Fibroblast of villous mesenchyme (primary cell): ENCODE data around the gene NCAM1. TPM values are rescaled to one million over a fixed set of nuclear protein-coding genes. Genes with fewer than 3 reads are reported as not detected.
A peak's percentile ranks its signal among the peaks of the same experiment; 100 is the strongest.

Experiments
- DNase-seq: peaks from one replicate; pipeline ENCODE4 v3.0.0-alpha.2; 2010; ENCODE audit warnings: low read depth
- H3K4me3 ChIP-seq: 2 replicates; pipeline ENCODE4 v1.5.1; 2011; ENCODE audit warnings: low read depth, mild to moderate bottlenecking, low read length
- total RNA-seq: library from RNA; depleted of rRNA; stranded (reverse); fragments of >200 nt; gene quantifications from 2 replicates; pipeline ENCODE4 v1.2.3, GENCODE V29; 2012
- TF ChIP-seq, protein P1 (sequence below): IDR thresholded peaks from 2 replicates; pipeline ENCODE4 v1.5.1; 2012; ENCODE audit warnings: low read depth, mild to moderate bottlenecking, low read length; ENCODE audit not compliant: insufficient read depth

NCAM1 gene
- total RNA-seq, 1 donor = 0.86 TPM

DNA sequence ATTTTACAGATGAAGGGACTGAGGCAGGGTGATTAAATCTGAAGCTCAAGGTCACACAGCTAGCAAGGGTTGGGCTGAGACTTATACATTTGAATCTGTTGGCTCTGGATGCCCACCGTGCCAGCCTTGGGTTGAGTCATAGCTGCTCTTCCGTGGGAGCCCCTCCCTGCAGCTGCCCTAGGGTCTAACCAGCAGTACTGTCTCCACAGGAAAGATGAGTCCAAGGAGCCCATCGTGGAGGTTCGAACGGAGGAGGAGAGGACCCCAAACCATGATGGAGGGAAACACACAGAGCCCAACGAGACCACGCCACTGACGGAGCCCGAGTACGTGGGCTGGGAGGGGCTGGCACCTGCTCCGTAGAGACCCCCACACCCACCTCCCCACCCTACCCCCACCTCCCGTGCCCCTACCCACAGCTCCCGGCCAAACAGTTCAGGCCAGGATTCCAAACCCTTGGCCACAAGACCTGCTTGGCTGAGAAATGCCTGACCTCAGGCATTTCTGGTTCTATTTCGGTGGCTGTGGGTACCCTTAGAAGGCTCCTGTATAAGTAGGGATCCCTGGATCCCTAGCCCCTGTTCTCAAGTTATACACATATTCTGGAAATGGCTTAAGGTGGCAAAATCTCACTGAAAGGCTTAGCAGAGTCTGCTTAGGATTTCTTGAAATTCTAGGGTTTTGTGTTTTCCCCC, 310.5 kb downstream of the NCAM1 start:
- TF ChIP-seq, protein P1, sequence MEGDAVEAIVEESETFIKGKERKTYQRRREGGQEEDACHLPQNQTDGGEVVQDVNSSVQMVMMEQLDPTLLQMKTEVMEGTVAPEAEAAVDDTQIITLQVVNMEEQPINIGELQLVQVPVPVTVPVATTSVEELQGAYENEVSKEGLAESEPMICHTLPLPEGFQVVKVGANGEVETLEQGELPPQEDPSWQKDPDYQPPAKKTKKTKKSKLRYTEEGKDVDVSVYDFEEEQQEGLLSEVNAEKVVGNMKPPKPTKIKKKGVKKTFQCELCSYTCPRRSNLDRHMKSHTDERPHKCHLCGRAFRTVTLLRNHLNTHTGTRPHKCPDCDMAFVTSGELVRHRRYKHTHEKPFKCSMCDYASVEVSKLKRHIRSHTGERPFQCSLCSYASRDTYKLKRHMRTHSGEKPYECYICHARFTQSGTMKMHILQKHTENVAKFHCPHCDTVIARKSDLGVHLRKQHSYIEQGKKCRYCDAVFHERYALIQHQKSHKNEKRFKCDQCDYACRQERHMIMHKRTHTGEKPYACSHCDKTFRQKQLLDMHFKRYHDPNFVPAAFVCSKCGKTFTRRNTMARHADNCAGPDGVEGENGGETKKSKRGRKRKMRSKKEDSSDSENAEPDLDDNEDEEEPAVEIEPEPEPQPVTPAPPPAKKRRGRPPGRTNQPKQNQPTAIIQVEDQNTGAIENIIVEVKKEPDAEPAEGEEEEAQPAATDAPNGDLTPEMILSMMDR = no peak
- no peak for DNase-seq
- no peak overlapping the region for H3K4me3 ChIP-seq

DNA sequence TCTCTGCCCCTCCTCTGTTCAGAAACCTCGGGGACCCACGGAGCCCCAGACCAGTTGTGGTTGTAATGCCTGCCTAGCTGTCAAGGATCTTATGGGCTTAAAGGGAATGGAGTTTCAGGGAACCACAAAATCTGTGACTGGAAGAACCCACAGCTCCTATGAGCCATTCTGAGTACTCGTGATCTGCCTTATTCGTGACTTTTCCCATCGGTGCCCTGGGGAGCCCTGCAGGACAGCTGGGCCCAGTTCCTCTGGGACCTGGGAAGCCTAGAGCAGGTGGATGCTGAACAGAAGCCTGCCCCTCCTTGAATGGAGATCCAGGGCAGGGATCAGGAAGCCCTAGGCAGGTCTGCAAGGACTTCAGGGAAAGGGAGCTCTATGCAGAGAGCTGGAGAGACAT, 311.1 kb downstream of the NCAM1 start:
- TF ChIP-seq, protein P1 = no peak

DNA sequence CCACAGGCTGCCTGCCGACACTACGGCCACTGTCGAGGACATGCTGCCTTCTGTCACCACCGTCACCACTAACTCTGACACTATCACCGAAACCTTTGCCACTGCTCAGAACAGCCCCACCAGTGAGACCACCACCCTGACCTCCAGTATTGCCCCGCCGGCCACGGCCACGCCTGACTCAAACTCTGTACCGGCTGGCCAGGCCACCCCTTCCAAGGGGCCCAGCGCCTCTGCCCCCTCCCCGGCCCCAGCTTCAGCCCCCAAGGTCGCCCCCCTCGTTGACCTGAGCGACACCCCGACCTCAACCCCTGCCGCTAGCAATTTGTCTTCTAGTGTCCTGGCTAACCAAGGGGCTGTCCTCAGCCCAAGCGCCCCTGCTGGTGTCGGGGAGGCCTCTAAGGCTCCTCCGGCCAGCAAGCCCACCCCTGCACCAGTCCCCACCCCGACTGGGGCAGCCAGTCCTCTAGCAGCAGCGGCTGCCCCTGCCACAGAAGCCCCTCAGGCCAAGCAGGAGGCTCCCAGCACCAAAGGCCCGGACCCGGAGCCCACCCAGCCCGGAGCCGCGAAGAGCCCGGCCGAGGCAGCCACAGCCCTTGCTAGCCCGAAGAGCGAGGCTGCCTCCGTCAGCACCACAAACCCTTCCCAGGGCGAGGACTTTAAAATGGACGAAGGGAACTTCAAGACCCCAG, 311.9 kb downstream of the NCAM1 start:
- no peak overlapping the region for H3K4me3 ChIP-seq
- no peak for DNase-seq
- TF ChIP-seq, protein P1 = no peak

More for the DNA sequence above, 311.1 kb downstream of the NCAM1 start:
- DNase-seq = no peak
- no peak overlapping the region for H3K4me3 ChIP-seq

DNA sequence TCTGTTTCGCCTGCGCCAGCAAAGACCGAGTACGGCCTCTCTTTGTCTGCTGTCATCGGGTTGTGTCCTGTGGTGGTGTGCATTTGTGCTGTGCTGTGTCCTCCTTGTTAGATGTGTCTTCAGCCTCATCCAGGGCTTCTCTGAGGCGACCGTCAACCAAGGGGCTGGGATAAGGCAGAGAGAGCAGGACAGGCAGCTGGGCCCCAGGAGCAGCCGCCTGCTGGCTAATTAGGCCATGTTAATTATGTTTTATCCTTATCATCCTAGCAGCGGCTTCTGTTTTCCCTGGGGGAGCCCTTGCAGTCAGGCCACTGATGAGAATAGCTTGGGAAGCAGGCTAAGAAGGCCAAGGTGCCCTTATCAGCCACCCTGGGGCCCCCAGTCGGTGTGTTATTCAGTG, 312.5 kb downstream of the NCAM1 start:
- no peak for DNase-seq
- TF ChIP-seq, protein P1 = no peak
- H3K4me3 ChIP-seq = no peak overlapping the region

DNA sequence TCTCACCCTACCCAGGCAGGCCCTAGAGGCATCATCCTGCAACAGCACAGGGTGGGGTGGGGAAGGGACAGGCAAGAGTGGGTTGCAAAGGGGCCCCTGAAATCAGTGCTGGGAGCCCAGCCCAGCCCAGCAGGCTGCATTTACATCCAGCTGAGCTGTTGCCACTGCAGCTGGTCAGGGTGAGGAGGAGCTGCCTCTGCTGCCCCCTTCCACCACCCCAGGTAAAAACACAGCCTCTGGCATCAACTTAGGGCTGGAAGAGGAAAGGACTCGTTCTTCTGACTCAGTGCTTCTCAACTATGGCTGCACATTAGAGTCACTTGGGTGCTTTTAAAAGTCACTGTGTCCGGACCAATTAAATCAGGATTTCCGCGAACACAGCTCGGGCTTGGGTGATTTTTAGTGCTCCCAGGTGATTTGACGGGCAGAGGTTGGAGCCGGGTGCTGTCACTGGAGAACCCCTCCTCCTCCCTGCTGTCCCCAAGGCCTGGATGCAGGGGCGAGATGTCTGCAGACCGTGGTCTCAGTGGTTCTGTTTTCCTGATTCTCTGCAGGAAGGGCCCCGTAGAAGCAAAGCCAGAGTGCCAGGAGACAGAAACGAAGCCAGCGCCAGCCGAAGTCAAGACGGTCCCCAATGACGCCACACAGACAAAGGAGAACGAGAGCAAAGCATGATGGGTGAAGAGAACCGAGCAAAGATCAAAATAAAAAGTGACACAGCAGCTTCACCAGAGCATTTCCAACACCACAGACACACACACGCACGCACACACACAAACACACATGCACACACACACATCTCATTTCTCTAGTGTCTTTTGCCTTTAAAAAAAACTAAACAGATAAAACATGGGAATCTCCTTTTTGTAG, 313.7 kb downstream of the NCAM1 start:
- TF ChIP-seq, protein P1 = peak; percentile 27
- peak; percentile 7 for DNase-seq

DNA sequence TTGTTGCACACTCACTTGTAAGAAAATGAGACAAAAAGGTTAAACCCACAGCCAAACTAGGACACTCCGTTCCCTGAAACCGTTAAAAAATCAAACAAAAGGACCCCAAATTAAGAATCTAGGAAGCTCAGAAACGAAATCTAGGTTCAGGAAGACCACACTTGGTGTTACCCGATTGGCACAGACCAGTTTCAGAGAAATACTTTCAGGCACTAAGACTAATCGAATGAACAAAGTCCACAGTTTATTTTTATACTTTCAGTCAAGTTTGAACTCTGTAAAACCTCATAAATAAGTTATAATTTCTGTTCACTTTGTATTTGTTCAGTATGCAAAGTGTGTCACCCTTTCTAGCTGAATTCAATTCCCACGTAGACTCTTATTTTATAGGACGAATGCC, 314.4 kb downstream of the NCAM1 start:
- TF ChIP-seq, protein P1 = no peak
- no peak overlapping the region for H3K4me3 ChIP-seq
- no peak for DNase-seq

More for the DNA sequence above, 313.7 kb downstream of the NCAM1 start:
- H3K4me3 ChIP-seq = no peak overlapping the region
